ENCODE data around the gene C11orf52. TPM values are rescaled to one million over a fixed set of nuclear protein-coding genes. Genes with fewer than 3 reads are reported as not detected.

Gene C11orf52
- total and polyA plus RNA-seq, 2 of the 8 experiments (the other 6 are each of a cell fraction or from before 2014, with no cell fraction given), result 1.7 to 2.7 TPM

- ChIA-PET CTCF (ENCODE audit: partially characterized antibody) (interaction anchor here (0.7 to 1.6 kb wide), 2 partner anchors 10 to 14 kb away, joined by 3 to 5 read pairs; no protein-coding TSS in a partner anchor), POLR2A (ENCODE audit: partially characterized antibody) (no interaction called here)
- FAIRE-seq, result no peak
- Histone ChIP-seq H3K4me2 (ENCODE audit: insufficient read depth in 1 of 2, low read depth in 2 of 2, low read length in 2 of 2) (no peak overlapping the region), H3K4me1 (replicated peaks in 1 of 4; ENCODE audit: control insufficient read depth in 3 of 4, insufficient read depth in 4 of 4, low read length in 3 of 4) (peaks cover 0 to 2% (median 0%) of the 10 kb centered on the region in 4 experiments; a peak in 1 of 7 replicates), H3K14ac (ENCODE audit: insufficient read length) (no peak overlapping the region), H4K8ac (ENCODE audit: extremely low read depth, insufficient read depth, low read length) (no peak overlapping the region), H4K5ac (ENCODE audit: insufficient read length, low read depth, low read length) (no peak overlapping the region), H3K27ac (ENCODE audit: low read depth, low read length) (no peak overlapping the region), H3K79me1 (ENCODE audit: low read depth, low read length) (no peaks in the 10 kb centered on the region; the same call in 1 of the 2 replicates), H3K23me2 (ENCODE audit: low read depth, low read length) (no peaks in the 10 kb centered on the region), H3K36me3 (ENCODE audit: control insufficient read depth in 2 of 4, insufficient read depth in 4 of 4, low read length in 3 of 4) (peaks cover 0 to 3% (median 1%) of the 10 kb centered on the region in 4 experiments; a peak in 6 of 8 replicates), H3K4ac (replicated peaks; ENCODE audit: insufficient read length, low read depth, low read length) (no peak overlapping the region), H2BK15ac (ENCODE audit: low read length) (no peak overlapping the region), H3K9me3 (ENCODE audit: insufficient read depth in 2 of 2, low read depth in 1 of 2, low read length in 1 of 2) (no peaks in the 10 kb centered on the region), H2AK5ac (ENCODE audit: low read depth, low read length) (no peak overlapping the region), H3K79me2 (ENCODE audit: control insufficient read depth in 1 of 2, insufficient read depth in 2 of 2, low read length in 2 of 2) (no peaks in the 10 kb centered on the region), H4K20me1 (replicated peaks in 1 of 2; ENCODE audit: control insufficient read depth in 1 of 2, insufficient read depth in 2 of 2, low read length in 2 of 2) (no peaks in the 10 kb centered on the region), H4K91ac (replicated peaks; ENCODE audit: insufficient read length, low read length) (no peak overlapping the region), H3K56ac (replicated peaks; ENCODE audit: insufficient read length, low read depth, low read length) (no peak overlapping the region), H2BK12ac (ENCODE audit: low read depth, low read length) (no peak overlapping the region), H3K4me3 (ENCODE audit: extremely low read depth in 1 of 4, insufficient read depth in 2 of 4, low read depth in 3 of 4, low read length in 4 of 4) (no peak overlapping the region), H2BK120ac (replicated peaks; ENCODE audit: low read depth, low read length) (no peak overlapping the region), H3K18ac (ENCODE audit: extremely low read depth, low read length) (no peak overlapping the region), H2BK5ac (ENCODE audit: low read depth, low read length) (no peak overlapping the region), H3K9ac (replicated peaks in 1 of 4; ENCODE audit: extremely low read depth in 1 of 4, low read depth in 3 of 4, low read length in 3 of 4) (no peak overlapping the region), H3K23ac (ENCODE audit: insufficient read length) (no peak overlapping the region), H2BK20ac (ENCODE audit: low read length) (no peak overlapping the region), H2AFZ (ENCODE audit: low read length) (no peak overlapping the region), H3K27me3 (replicated peaks in 1 of 4; ENCODE audit: control insufficient read depth in 3 of 4, extremely low read depth in 1 of 4, insufficient read depth in 3 of 4, low read length in 3 of 4) (no peaks in the 10 kb centered on the region)
- DNase-seq (ENCODE audit: low read depth in 1 of 2, low spot score in 2 of 2), result no peak
- TF ChIP-seq ZNF274 (IDR thresholded peaks at IDR 0.05; ENCODE audit: borderline replicate concordance, extremely low read depth, low read length) (no peak), CREB1 (IDR thresholded peaks at IDR 0.05) (no peak), EP300 (IDR thresholded peaks at IDR 0.05; ENCODE audit: borderline replicate concordance in 1 of 2, low read depth in 2 of 2, low read length in 2 of 2) (no peak), BRCA1 (IDR thresholded peaks at IDR 0.05; ENCODE audit: low read depth, low read length) (no peak), NANOG (IDR thresholded peaks at IDR 0.05; ENCODE audit: insufficient read depth, low read depth, low read length, poor library complexity, severe bottlenecking) (no peak), TCF12 (IDR thresholded peaks at IDR 0.05; ENCODE audit: low read depth, low read length) (no peak), TBP (IDR thresholded peaks at IDR 0.05; ENCODE audit: low read depth, low read length) (no peak)
- TF ChIP-seq, protein P1, sequence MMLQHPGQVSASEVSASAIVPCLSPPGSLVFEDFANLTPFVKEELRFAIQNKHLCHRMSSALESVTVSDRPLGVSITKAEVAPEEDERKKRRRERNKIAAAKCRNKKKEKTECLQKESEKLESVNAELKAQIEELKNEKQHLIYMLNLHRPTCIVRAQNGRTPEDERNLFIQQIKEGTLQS (IDR thresholded peaks at IDR 0.05; ENCODE audit: insufficient read depth, low read depth, low read length), result no peak
- 92% methylated on average over 6 of the region's 6 CpGs; no CpG with 5 or more reads in 1 of the 2 experiments for WGBS, 2 experiments (ENCODE audit: extremely low coverage in 1 of 2, insufficient coverage in 1 of 2, insufficient read length in 1 of 2, insufficient replicate concordance in 2 of 2, low coverage in 1 of 2, low lambda C conversion rate in 2 of 2, missing lambda C conversion rate in 1 of 2)
These were observed 48.9 kb downstream of the C11orf52 start for GRCh38 chr11:111967649-111968048.
